ENCODE measurements around the gene UGT2A3. TPM values are rescaled to one million over a fixed set of nuclear protein-coding genes. Genes with fewer than 3 reads are reported as not detected.

Gene UGT2A3
- total and polyA plus RNA-seq, 3 experiments from 2014 or later = not detected

DNA sequence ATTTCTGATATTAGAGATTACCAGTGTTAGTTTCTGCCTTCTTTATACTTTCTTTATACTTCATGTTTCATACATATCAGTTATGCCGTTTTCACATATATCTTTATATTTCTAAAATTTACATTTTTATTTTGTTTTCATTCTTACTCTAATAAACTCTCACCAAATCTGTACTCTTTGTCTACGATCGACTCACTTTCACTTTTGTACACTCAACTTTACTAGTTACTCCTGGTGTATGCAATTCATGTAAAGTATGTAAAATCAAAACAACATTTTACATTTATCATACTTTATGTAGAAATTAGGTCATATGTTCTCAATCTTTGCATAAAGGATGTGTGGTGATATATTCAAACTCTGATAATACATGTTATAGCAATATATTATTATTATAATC lies 59.9 kb downstream of the UGT2A3 start:
- no peaks in the 10 kb centered on the region for H3K9me3 Mint-ChIP-seq
- H3K27ac Mint-ChIP-seq = no peak overlapping the region
- DNase-seq = no peak
- H3K27me3 ChIP-seq (ENCODE audit: insufficient read depth, low read length, poor library complexity, severe bottlenecking) = no peaks in the 10 kb centered on the region
- H3K36me3 Mint-ChIP-seq = no peaks in the 10 kb centered on the region
- no peak overlapping the region for H3K4me3 Mint-ChIP-seq
- H3K36me3 ChIP-seq (ENCODE audit: insufficient read depth, low read length) = no peaks in the 10 kb centered on the region
- no peaks in the 10 kb centered on the region for H3K27me3 Mint-ChIP-seq
- H3K4me3 ChIP-seq (ENCODE audit: low read length) = no peak overlapping the region
- ChIA-PET CTCF (no interaction called here), POLR2A (no interaction called here)
- H3K4me1 ChIP-seq (ENCODE audit: insufficient read depth, low read length) = no peaks in the 10 kb centered on the region
- H3K27ac ChIP-seq (ENCODE audit: low read depth, low read length) = no peak overlapping the region
- no peaks in the 10 kb centered on the region for H3K9me3 ChIP-seq (ENCODE audit: low read length)
- H3K4me1 Mint-ChIP-seq = no peaks in the 10 kb centered on the region

DNA sequence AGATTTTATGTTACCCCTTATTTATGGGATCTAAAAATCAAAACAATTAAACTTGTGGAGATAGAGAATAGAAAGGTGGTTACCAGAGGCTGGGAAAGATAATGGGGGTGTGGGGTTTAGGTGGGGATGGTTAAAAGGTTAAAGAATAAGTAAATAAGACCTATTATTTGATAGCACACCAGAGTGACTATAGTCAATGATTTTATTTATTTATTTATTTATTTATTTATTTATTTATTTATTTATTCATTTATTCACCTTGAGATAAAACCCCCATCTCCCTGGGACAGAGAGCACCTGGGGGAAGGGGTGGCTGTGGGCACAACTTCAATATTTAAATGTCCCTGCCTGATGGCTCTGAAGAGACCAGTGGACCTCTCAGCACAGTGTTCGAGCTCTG lies 66.1 kb downstream of the UGT2A3 start:
- no peaks in the 10 kb centered on the region for H3K9me3 Mint-ChIP-seq
- Histone ChIP-seq H3K9me3 (ENCODE audit: low read length) (no peaks in the 10 kb centered on the region), H3K27me3 (ENCODE audit: insufficient read depth, low read length, poor library complexity, severe bottlenecking) (no peaks in the 10 kb centered on the region), H3K36me3 (ENCODE audit: insufficient read depth, low read length) (no peaks in the 10 kb centered on the region), H3K4me3 (ENCODE audit: low read length) (no peak overlapping the region), H3K27ac (ENCODE audit: low read depth, low read length) (no peak overlapping the region), H3K4me1 (ENCODE audit: insufficient read depth, low read length) (no peaks in the 10 kb centered on the region)
- no peaks in the 10 kb centered on the region for H3K27me3 Mint-ChIP-seq
- no peak overlapping the region for H3K4me3 Mint-ChIP-seq
- no peaks in the 10 kb centered on the region for H3K36me3 Mint-ChIP-seq
- H3K27ac Mint-ChIP-seq = no peak overlapping the region
- H3K4me1 Mint-ChIP-seq = no peaks in the 10 kb centered on the region
- ChIA-PET CTCF (no interaction called here), POLR2A (no interaction called here)
- no peak for DNase-seq

DNA sequence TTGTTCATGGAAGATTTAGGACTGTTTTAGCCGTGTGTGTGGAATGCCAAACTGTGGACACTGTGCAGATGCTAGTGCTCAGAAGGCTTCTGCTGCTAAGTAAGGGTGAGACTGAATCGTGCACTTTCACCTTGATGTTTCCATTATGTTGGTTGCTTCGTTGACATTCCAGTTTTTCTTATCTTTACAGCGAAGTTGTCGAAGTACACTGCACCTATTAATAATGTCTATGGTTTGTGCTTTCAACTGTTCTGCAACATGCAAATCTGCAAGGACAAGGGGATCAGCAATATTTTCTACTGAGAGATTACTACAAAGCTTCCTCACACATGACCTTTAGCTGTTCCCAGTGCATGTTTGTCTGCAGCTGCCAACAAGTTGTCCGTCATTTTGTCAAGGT lies 67.7 kb downstream of the UGT2A3 start:
- no peaks in the 10 kb centered on the region for H3K4me1 Mint-ChIP-seq
- H3K4me3 Mint-ChIP-seq = no peak overlapping the region
- H3K27ac ChIP-seq (ENCODE audit: low read depth, low read length) = no peak overlapping the region
- H3K9me3 ChIP-seq (ENCODE audit: low read length) = no peaks in the 10 kb centered on the region
- no peak overlapping the region for H3K27ac Mint-ChIP-seq
- H3K4me1 ChIP-seq (ENCODE audit: insufficient read depth, low read length) = no peaks in the 10 kb centered on the region
- POLR2A ChIA-PET = no interaction called here
- H3K9me3 Mint-ChIP-seq = no peaks in the 10 kb centered on the region
- no peak overlapping the region for H3K4me3 ChIP-seq (ENCODE audit: low read length)
- H3K36me3 ChIP-seq (ENCODE audit: insufficient read depth, low read length) = no peaks in the 10 kb centered on the region
- CTCF ChIA-PET = no interaction called here
- no peaks in the 10 kb centered on the region for H3K36me3 Mint-ChIP-seq
- no peaks in the 10 kb centered on the region for H3K27me3 Mint-ChIP-seq
- DNase-seq = no peak
- no peaks in the 10 kb centered on the region for H3K27me3 ChIP-seq (ENCODE audit: insufficient read depth, low read length, poor library complexity, severe bottlenecking)

Other genes starting within 250 kb of the UGT2A3 start
- not detected for gene UGT2B10, start 135.8 kb downstream of the UGT2A3 start, total RNA-seq
- not detected for gene UGT2B10, start 135.8 kb downstream of the UGT2A3 start, polyA plus RNA-seq
- not detected for gene UGT2B7, start 144.7 kb upstream of the UGT2A3 start, total RNA-seq
- not detected for gene UGT2B7, start 144.7 kb upstream of the UGT2A3 start, polyA plus RNA-seq